ENCODE results near the gene RHBDD2.
"Not testable (repeated sequence)": the region's sequence is repeated elsewhere in the genome, so short reads cannot be mapped to it uniquely, and the experiment has no call there.

The RHBDD2 gene

DNA sequence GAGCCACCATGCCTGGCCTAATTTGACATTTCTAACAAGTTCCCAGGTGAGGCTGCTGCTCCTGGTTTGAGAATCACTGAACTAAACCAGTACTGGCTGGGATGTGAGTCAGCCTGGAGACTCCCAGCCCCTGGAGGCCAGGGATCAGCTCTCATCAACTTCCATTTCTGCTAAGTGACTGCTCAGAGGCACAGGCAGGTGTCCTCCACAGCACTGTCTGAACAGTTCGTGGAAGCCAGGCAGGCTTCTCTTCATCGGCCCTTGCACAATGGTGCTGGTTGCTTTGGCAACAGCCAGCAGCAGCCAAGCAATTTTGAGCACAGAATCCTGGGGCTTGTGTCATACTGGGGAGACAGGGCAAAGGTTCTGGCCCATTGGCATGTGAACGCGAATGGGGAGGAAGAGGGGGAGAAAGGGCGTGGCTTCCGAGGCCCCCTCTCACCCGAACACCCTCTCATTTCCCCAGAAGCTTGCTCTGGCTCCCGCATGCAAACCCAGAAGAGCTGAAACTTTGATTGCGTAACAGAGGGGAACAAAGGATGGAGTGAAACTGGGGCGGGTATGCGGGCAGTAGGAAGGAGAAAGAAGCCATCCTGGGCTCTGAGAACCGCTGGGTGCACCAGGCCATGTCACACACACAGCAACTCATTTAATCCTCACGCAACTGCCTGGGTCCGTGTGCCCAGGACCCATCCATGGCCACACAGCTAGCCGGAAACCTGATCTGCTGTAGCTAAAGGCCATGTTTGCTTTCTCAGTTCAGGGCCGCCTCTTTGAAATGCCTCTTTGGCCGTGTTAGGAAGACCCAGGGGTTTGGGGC is 27.2 kb downstream of the RHBDD2 start:
- TF ChIP-seq EZH2 (IDR thresholded peaks at IDR 0.05; ENCODE audit: borderline replicate concordance, low read length), result no peak
- TF ChIP-seq, protein P1, sequence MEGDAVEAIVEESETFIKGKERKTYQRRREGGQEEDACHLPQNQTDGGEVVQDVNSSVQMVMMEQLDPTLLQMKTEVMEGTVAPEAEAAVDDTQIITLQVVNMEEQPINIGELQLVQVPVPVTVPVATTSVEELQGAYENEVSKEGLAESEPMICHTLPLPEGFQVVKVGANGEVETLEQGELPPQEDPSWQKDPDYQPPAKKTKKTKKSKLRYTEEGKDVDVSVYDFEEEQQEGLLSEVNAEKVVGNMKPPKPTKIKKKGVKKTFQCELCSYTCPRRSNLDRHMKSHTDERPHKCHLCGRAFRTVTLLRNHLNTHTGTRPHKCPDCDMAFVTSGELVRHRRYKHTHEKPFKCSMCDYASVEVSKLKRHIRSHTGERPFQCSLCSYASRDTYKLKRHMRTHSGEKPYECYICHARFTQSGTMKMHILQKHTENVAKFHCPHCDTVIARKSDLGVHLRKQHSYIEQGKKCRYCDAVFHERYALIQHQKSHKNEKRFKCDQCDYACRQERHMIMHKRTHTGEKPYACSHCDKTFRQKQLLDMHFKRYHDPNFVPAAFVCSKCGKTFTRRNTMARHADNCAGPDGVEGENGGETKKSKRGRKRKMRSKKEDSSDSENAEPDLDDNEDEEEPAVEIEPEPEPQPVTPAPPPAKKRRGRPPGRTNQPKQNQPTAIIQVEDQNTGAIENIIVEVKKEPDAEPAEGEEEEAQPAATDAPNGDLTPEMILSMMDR (IDR thresholded peaks at IDR 0.05; ENCODE audit: low read length), result no peak
- Histone ChIP-seq H3K9me2 (ENCODE audit: low read depth, low read length) (no peaks in the 10 kb centered on the region), H3K4me1 (ENCODE audit: insufficient read depth, low read length, severe bottlenecking) (no peaks in the 10 kb centered on the region), H4K20me1 (ENCODE audit: insufficient read depth, low read length) (no peaks in the 10 kb centered on the region), H3K27ac (ENCODE audit: low read depth, low read length, poor library complexity, severe bottlenecking) (no peak overlapping the region), H3K79me2 (ENCODE audit: insufficient read depth, low read length) (no peaks in the 10 kb centered on the region), H3K9me3 (ENCODE audit: low read length) (no peaks in the 10 kb centered on the region), H3K4me3 (ENCODE audit: low read depth, low read length, poor library complexity, severe bottlenecking) (no peak overlapping the region), H3F3A (ENCODE audit: insufficient read depth, low read length) (no peaks in the 10 kb centered on the region), H3K27me3 (ENCODE audit: insufficient read depth, low read length) (peaks cover 3% of the 10 kb centered on the region; the same call in 1 of the 2 replicates), H2AFZ (ENCODE audit: low read length) (no peak overlapping the region), H3K36me3 (ENCODE audit: insufficient read depth, low read length) (no peaks in the 10 kb centered on the region), H3K4me2 (ENCODE audit: low read length) (no peak overlapping the region), H3K9ac (ENCODE audit: low read length) (no peak overlapping the region)

DNA sequence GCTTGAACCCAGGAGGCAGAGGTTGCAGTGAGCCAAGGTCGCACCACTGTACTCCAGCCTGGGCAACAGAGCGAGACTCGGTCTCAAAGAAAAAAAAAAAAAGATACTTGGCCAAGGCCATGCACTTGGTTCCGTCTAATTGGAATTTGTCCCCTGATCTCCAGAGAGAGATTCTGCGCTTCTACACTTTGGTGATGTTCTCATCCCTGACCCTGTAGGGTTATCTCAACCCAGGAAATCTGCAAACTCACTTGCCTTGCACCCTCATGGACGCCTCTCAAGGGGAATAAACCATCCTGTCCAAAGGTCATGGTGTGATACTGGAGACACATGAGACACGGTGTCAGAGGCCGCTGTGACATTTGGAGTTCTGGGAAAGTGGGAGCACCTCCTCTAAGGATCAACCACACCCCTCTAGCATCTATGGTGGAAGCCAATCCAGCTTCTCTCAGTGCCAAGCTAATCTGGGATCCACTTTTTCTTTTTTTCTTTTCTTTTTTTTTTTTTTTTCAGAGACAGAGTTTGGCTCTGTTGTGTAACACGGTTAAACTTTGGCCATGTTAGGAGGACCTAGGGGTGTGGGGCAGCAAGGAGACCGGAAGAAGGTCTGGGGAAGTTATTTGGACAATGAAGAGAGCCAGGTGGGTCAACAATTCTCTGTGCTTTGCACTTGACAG is 28.3 kb downstream of the RHBDD2 start:
- H3K4me2 ChIP-seq (ENCODE audit: low read length), result no peak overlapping the region

DNA sequence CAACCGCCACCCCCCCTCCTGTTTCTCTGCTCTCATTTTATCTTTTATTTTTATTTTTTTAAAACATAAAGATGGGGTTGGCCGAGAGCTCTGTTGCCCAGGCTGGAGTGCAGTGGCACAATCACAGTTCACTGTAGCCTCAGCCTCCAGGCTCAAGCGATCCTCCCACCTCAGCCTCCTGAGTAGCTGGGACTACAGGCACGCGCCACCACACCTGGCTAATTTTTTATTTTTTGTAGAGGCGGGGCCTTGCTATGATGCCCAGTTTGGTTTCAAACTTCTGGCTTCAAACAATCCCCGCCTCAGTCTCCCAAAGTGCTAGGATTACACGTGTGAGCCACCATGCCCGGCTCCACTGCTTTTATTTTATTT is 28.8 kb downstream of the RHBDD2 start:
- H3K9ac ChIP-seq (ENCODE audit: low read length); H3K4me3 ChIP-seq (ENCODE audit: low read depth, low read length, poor library complexity, severe bottlenecking); H3K27me3 ChIP-seq (ENCODE audit: insufficient read depth, low read length); H2AFZ ChIP-seq (ENCODE audit: low read length); H4K20me1 ChIP-seq (ENCODE audit: insufficient read depth, low read length); H3K36me3 ChIP-seq (ENCODE audit: insufficient read depth, low read length); H3K27ac ChIP-seq (ENCODE audit: low read depth, low read length, poor library complexity, severe bottlenecking); H3K9me2 ChIP-seq (ENCODE audit: low read depth, low read length); H3K4me1 ChIP-seq (ENCODE audit: insufficient read depth, low read length, severe bottlenecking); H3K79me2 ChIP-seq (ENCODE audit: insufficient read depth, low read length); H3K4me2 ChIP-seq (ENCODE audit: low read length); H3K9me3 ChIP-seq (ENCODE audit: low read length); H3F3A ChIP-seq (ENCODE audit: insufficient read depth, low read length): not testable (repeated sequence)

More for the DNA sequence above, 28.3 kb downstream of the RHBDD2 start:
- Histone ChIP-seq H3K9me2 (ENCODE audit: low read depth, low read length) (no peaks in the 10 kb centered on the region), H3K27me3 (ENCODE audit: insufficient read depth, low read length) (peaks cover 3% of the 10 kb centered on the region; the same call in 1 of the 2 replicates), H3K4me3 (ENCODE audit: low read depth, low read length, poor library complexity, severe bottlenecking) (no peak overlapping the region), H4K20me1 (ENCODE audit: insufficient read depth, low read length) (no peaks in the 10 kb centered on the region), H2AFZ (ENCODE audit: low read length) (no peak overlapping the region), H3K36me3 (ENCODE audit: insufficient read depth, low read length) (no peaks in the 10 kb centered on the region), H3K27ac (ENCODE audit: low read depth, low read length, poor library complexity, severe bottlenecking) (no peak overlapping the region), H3K79me2 (ENCODE audit: insufficient read depth, low read length) (no peaks in the 10 kb centered on the region), H3K9ac (ENCODE audit: low read length) (no peak overlapping the region), H3F3A (ENCODE audit: insufficient read depth, low read length) (no peaks in the 10 kb centered on the region), H3K9me3 (ENCODE audit: low read length) (no peaks in the 10 kb centered on the region), H3K4me1 (ENCODE audit: insufficient read depth, low read length, severe bottlenecking) (no peaks in the 10 kb centered on the region)
- no peak for TF ChIP-seq EZH2 (IDR thresholded peaks at IDR 0.05; ENCODE audit: borderline replicate concordance, low read length)
- TF ChIP-seq, protein P1 (IDR thresholded peaks at IDR 0.05; ENCODE audit: low read length), result no peak

All from OCI-LY1 (cell line).